ENCODE results near the gene SYNE1.

SYNE1 gene

DNA sequence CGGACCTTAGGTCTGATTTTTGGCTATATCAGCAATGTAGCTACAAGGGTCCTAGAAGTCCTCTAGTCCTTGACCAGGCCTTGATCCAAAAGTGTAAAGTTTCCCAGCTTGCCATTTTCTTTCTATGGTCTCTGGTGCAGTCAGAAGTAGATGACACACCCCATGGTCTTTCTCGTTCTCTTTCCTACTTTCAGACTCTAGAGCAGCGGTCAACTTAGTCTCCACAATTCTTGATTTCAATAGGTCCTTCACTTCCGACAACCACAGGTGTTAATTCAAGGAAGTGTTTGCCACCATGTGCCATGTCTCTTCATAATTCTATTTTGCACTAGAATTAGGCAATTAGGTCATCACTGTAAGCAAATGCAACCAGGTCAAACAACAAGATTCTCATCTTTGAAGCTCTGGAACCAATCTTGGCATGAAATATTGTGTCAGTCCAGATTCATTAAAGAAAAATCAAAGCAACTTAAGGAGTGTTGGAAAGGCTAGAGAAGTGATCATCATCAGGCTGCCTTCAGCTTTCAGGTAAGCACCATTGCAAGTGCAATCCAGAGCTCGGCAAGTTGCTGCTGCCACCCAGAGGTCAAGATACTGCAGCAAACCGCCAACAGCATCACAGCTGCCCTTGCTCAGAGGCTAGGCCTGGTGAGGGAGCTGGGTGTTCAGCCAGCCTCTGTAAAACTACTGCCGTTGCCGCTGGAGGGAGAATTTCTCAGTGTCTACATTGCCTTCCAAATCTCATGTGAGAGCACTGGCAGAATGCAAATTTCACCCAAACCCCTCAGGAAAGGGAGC, 5.6 kb upstream of the SYNE1 start:
- DNase-seq = peak; percentile 35
- peaks cover 4% of the 10 kb centered on the region for H3K4me1 Mint-ChIP-seq
- H3K27me3 Mint-ChIP-seq (ENCODE audit: low read depth, poor library complexity) = peaks cover 52% of the 10 kb centered on the region
- H3K9me3 Mint-ChIP-seq = no peaks in the 10 kb centered on the region
- TF ChIP-seq, protein P1, sequence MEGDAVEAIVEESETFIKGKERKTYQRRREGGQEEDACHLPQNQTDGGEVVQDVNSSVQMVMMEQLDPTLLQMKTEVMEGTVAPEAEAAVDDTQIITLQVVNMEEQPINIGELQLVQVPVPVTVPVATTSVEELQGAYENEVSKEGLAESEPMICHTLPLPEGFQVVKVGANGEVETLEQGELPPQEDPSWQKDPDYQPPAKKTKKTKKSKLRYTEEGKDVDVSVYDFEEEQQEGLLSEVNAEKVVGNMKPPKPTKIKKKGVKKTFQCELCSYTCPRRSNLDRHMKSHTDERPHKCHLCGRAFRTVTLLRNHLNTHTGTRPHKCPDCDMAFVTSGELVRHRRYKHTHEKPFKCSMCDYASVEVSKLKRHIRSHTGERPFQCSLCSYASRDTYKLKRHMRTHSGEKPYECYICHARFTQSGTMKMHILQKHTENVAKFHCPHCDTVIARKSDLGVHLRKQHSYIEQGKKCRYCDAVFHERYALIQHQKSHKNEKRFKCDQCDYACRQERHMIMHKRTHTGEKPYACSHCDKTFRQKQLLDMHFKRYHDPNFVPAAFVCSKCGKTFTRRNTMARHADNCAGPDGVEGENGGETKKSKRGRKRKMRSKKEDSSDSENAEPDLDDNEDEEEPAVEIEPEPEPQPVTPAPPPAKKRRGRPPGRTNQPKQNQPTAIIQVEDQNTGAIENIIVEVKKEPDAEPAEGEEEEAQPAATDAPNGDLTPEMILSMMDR (IDR thresholded peaks at IDR 0.05) = peak; percentile 44
- H3K4me3 Mint-ChIP-seq = no peak overlapping the region
- no peak overlapping the region for H3K27ac Mint-ChIP-seq
- no peaks in the 10 kb centered on the region for H3K36me3 Mint-ChIP-seq (ENCODE audit: low read depth)

GRCh38 chr6:152636609-152637295, 410 bp downstream of the SYNE1 start:
- TF ChIP-seq, protein P1 (IDR thresholded peaks at IDR 0.05) = no peak
- Mint-ChIP-seq H3K27me3 (ENCODE audit: low read depth, poor library complexity) (peaks cover 78% of the 10 kb centered on the region), H3K9me3 (no peaks in the 10 kb centered on the region), H3K4me1 (peaks cover 20% of the 10 kb centered on the region), H3K36me3 (ENCODE audit: low read depth) (no peaks in the 10 kb centered on the region), H3K27ac (no peak overlapping the region), H3K4me3 (peak overlapping the region; percentile 91)
- peak; percentile 76 for DNase-seq

GRCh38 chr6:152636021-152636608, 1.0 kb downstream of the SYNE1 start:
- peak overlapping the region; percentile 91 for H3K4me3 Mint-ChIP-seq
- H3K36me3 Mint-ChIP-seq (ENCODE audit: low read depth) = no peaks in the 10 kb centered on the region
- H3K4me1 Mint-ChIP-seq = peaks cover 20% of the 10 kb centered on the region
- H3K27me3 Mint-ChIP-seq (ENCODE audit: low read depth, poor library complexity) = peaks cover 79% of the 10 kb centered on the region
- no peaks in the 10 kb centered on the region for H3K9me3 Mint-ChIP-seq
- no peak overlapping the region for H3K27ac Mint-ChIP-seq
- TF ChIP-seq, protein P1 (IDR thresholded peaks at IDR 0.05) = no peak
- DNase-seq = peak; percentile 37

DNA sequence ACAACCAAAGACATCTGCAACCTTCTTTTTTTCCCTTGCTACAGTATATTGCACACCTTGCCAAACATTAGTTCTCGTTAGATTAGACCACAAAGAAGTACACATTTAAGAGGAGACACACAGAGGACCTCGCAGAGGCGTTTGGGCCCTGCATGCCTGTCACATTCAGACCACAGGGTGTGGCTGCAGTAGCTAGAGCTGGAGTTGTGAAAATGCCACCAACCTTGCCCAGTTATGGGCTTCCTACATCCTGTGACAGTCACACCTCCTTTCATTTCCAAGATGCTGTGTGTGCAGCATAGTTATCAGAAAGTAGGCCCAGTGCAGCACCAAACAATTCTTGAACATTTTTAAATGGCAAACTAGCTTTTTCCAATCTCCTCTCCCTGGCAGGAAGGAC, 2.4 kb downstream of the SYNE1 start:
- Mint-ChIP-seq H3K27me3 (ENCODE audit: low read depth, poor library complexity) (peaks cover 77% of the 10 kb centered on the region), H3K4me3 (no peak overlapping the region), H3K36me3 (ENCODE audit: low read depth) (no peaks in the 10 kb centered on the region)

GRCh38 chr6:152632121-152632782, 4.9 kb downstream of the SYNE1 start:
- Mint-ChIP-seq H3K4me1 (peaks cover 11% of the 10 kb centered on the region), H3K36me3 (ENCODE audit: low read depth) (no peaks in the 10 kb centered on the region), H3K9me3 (no peaks in the 10 kb centered on the region), H3K27ac (no peak overlapping the region), H3K4me3 (no peak overlapping the region), H3K27me3 (ENCODE audit: low read depth, poor library complexity) (peaks cover 61% of the 10 kb centered on the region)
- TF ChIP-seq, protein P1 (IDR thresholded peaks at IDR 0.05) = no peak
- no peak for DNase-seq

More for the DNA sequence above, 2.4 kb downstream of the SYNE1 start:
- TF ChIP-seq, protein P1 (IDR thresholded peaks at IDR 0.05) = no peak
- peaks cover 20% of the 10 kb centered on the region for H3K4me1 Mint-ChIP-seq
- H3K9me3 Mint-ChIP-seq = no peaks in the 10 kb centered on the region
- no peak overlapping the region for H3K27ac Mint-ChIP-seq
- no peak for DNase-seq

Measured in nephron progenitor cell (in vitro differentiated cells).